HG02678 (cell line): ENCODE measurements around the gene HDAC4.

Experiments
- ATAC-seq: cut with Tn5 transposase; IDR thresholded peaks from one replicate; pipeline ENCODE4 v1.9.1; 2021; ENCODE audit warnings: mild to moderate bottlenecking, moderate library complexity; ENCODE audit not compliant: unreplicated experiment

The HDAC4 gene

GRCh38 chr2:239311132-239312040, 89.4 kb downstream of the HDAC4 start:
- ATAC-seq = no peak

DNA sequence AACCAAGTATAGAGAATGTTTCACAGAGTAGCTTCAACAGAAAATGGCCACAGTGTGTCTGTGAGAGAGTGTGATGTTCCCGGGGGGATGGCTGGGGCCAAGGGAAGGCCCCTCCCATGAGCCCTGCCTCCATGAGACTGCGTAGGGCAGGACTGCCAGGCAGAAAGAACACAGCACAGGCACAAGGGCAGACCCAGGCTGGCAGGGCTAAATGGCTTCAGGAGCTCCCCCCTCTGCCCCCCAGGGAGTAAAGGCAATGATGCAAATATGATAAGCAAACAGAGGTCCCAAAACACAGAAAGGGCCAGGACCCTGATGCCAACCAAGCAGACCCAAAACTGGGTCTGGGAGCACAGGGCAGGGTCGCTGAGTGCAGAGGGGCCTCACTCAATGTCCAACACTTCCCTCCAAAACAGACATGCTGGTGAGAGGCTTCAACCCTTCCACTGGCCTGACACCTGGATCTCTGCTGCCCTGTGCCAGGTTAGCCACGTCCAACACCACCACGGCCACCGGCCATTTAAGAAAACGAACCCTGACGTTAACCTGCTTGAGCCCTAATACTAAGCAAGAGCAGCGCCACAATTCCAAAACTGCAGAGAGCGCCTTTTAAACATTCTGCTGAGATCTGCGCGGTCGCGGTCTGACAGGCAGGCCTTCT, 90.3 kb downstream of the HDAC4 start:
- no peak for ATAC-seq

- ATAC-seq = no peak
These were observed 91.2 kb downstream of the HDAC4 start for GRCh38 chr2:239309398-239310245.

GRCh38 chr2:239308661-239309397, 92.0 kb downstream of the HDAC4 start:
- no peak for ATAC-seq

- ATAC-seq = no peak
These were observed 92.8 kb downstream of the HDAC4 start for GRCh38 chr2:239307921-239308613.

DNA sequence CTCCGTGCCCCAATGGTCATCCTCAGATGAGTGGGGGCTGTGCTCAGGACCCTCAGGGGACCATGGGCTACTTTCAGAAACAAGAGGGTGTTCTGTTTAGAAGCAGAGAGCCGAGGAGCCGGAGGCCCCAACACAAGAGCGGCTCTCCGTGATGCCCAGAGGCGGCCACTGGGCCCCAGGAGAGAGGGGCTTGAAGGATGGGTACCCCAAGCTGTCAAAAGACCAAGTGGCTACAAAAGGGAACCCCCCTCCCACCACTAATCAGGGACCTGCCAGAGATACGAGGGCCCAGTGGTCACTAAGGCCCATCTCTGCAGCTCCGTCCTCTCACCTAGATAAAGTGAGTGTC, 93.6 kb downstream of the HDAC4 start:
- ATAC-seq = no peak

GRCh38 chr2:239306274-239307220, 94.3 kb downstream of the HDAC4 start:
- no peak for ATAC-seq

- ATAC-seq = no peak
These were observed 95.0 kb downstream of the HDAC4 start for GRCh38 chr2:239305771-239306170.

GRCh38 chr2:239305222-239305575, 95.6 kb downstream of the HDAC4 start:
- ATAC-seq = no peak

DNA sequence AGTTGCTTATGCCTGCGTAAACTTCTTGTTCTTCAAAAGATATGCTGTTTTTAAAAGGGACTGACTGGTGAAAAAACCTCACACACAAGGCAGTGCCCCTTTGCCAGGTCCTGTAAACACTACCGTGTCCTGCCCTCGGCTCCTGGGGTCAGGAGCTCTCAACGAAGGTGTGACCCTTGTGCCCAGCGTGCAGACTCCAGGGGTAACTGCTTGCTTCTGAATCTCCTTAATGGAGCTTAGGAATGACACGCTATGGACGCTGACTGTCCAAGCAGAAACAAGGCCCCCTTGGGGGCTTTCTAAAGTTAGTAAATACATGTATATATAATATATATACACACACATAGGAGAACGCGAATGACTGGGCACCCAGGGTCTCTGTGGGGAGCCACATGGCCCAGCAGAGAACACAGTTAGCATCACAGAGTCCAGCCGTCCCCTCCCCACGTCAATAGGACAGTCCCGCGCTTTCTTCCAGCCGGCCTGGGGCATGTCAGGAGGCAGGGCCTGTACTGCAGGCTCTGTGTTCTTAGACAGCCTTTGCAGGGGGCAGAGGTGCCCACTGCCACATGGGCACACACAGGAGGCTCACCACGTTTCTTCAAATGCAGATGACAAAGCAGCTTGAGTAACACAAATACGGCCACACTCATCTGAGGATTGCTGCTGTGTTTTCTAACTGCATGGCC, 96.1 kb downstream of the HDAC4 start:
- ATAC-seq = no peak

- ATAC-seq = no peak
These were observed 96.9 kb downstream of the HDAC4 start for GRCh38 chr2:239303711-239304532.

- ATAC-seq = peak; percentile 40
These were observed 97.8 kb downstream of the HDAC4 start for GRCh38 chr2:239302808-239303557.

DNA sequence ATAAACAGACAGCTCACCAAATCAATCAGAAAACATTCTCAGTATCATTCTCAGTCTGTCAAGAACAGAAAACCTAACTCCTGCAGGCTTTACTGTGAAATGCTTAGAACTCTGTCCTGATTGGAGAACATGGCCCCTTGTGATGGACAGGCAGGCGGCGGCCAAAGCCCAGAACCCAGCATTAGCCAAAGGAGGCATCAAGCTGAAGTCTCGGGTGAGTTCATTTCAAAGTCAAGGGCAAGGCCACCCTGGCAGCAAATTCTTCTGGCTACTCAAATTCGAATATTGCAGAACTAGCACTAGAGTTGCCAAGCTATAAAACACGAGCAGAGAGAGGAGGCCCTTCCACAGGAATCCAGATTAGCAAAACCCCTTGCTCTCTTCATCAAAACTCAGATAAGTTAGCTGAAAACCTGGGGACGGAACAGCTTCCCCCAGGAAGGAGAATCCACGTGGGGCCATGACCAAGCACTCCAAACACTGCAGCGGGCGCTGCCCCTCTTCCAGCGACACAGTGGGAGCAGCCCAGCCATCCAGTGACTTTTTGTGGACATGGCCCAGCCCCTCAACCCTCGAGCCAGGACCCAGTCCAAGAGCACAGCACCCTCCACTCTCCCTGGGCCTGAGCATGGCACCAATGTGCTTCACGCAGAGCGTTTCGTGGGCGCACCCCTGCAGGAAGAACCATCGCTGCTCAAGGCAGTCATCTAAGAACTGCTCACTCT, 98.6 kb downstream of the HDAC4 start:
- ATAC-seq = no peak

GRCh38 chr2:239300871-239301735, 99.7 kb downstream of the HDAC4 start:
- ATAC-seq = no peak

DNA sequence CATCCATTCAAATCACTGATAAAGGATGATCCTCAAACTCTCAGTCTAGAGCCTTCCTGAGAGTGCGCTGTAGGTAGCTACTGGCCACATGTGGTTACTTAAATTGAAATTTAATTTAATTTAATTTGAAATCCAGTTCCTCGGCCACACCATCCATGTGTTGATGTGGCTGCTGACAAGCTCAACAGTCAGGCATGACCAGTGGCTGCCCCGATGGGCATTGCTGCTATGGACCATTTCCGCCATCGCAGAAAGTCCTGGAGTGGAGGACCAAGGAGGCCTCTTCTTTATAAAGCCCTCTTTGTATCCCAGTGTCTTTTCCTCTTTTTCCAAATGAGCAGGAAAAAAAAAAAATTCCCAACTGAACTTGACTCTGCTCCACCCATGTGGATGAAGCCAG, 100.6 kb downstream of the HDAC4 start:
- ATAC-seq = no peak
